C4-2B (cell line): ENCODE data around the gene ABAT.

Experiments used
- ZFX ChIP-seq: fragments of 450-650 bp; IDR thresholded peaks from 2 replicates; pipeline ENCODE4 v1.6.1; 2017
- TF ChIP-seq, protein P1 (sequence below): fragments of 450-650 bp; conservative IDR thresholded peaks from 2 replicates; pipeline ENCODE4 v1.5.1; 2017; ENCODE audit warnings: mild to moderate bottlenecking

- TF ChIP-seq, protein P1, sequence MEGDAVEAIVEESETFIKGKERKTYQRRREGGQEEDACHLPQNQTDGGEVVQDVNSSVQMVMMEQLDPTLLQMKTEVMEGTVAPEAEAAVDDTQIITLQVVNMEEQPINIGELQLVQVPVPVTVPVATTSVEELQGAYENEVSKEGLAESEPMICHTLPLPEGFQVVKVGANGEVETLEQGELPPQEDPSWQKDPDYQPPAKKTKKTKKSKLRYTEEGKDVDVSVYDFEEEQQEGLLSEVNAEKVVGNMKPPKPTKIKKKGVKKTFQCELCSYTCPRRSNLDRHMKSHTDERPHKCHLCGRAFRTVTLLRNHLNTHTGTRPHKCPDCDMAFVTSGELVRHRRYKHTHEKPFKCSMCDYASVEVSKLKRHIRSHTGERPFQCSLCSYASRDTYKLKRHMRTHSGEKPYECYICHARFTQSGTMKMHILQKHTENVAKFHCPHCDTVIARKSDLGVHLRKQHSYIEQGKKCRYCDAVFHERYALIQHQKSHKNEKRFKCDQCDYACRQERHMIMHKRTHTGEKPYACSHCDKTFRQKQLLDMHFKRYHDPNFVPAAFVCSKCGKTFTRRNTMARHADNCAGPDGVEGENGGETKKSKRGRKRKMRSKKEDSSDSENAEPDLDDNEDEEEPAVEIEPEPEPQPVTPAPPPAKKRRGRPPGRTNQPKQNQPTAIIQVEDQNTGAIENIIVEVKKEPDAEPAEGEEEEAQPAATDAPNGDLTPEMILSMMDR: no peak
- no peak for TF ChIP-seq ZFX
These were observed 39.8 kb downstream of the ABAT start for GRCh38 chr16:8714174-8714573.
